Adrenal gland (tissue), 5 donors: ENCODE results near the gene KCNMB2.

Experiments
- CTCF ChIP-seq, 6 experiments: fragments of 450-650 bp in 4 of 6; fragments of 200-600 bp in 2 of 6; sonication (generic) in 1 of 6; IDR thresholded peaks; 1 replicate in 5 of 6; 2 replicates in 1 of 6; pipeline versions ENCODE4 v1.5.1 to v1.8.0; 2016 to 2021; ENCODE audit warnings: antibody characterized with exemption in 6 of 6, mild to moderate bottlenecking in 2 of 6, moderate library complexity in 1 of 6
- POLR2A ChIP-seq, 2 donors: fragments of 450-650 bp; IDR thresholded peaks; one replicate each; pipeline ENCODE4 v1.6.1; 2017; ENCODE audit warnings: antibody characterized with exemption in 2 of 2, mild to moderate bottlenecking in 2 of 2, moderate library complexity in 1 of 2
- donor health status: DM: no; HTN: no; CAD: no.

- no peak for TF ChIP-seq CTCF (IDR thresholded peaks at IDR 0.05)
- no peak for TF ChIP-seq POLR2A (IDR thresholded peaks at IDR 0.05)
These were observed 13.8 kb upstream of the KCNMB2 start for GRCh38 chr3:178522200-178523052.
